HepG2 (cell line): Measurements from ENCODE around the gene KLF12. TPM values are rescaled to one million over a fixed set of nuclear protein-coding genes. Genes with fewer than 3 reads are reported as not detected.

Source experiments
- ATAC-seq: fragments of 200-7000 bp; cut with Tn5 transposase; 3 replicates; pipeline ENCODE4 v1.9.1; 2020; ENCODE audit warnings: mild to moderate bottlenecking, moderate library complexity
- BruUV-seq: library from RNA; stranded (reverse); fragments of 400-500 nt; replicated peaks from 2 replicates; lab custom pipeline; 2021; lab: Mats Ljungman, UMichigan
- CTCF ChIA-PET: fragments of 300-600 bp; formaldehyde crosslinking; extraction: SDS; loops from one replicate; lab custom pipeline; 2021; ENCODE audit warnings: low total read pairs, inconsistent platforms, low intra/inter-chr PET ratio; lab: Yijun Ruan, JAX
- POLR2A ChIA-PET: fragments of 350-600 bp; sonication (Branson Sonifier 250); formaldehyde crosslinking; loops from one replicate; lab custom pipeline; 2020; ENCODE audit warnings: antibody characterized with exemption, inconsistent platforms; lab: Yijun Ruan, JAX
- DNase-seq: peaks from one replicate; pipeline ENCODE4 v3.0.0-alpha.2; 2015; ENCODE audit warnings: low spot score
- FAIRE-seq: peaks from 3 replicates; lab custom pipeline; 2011; peaks lifted over from hg19 to GRCh38; lab: Jason Lieb, UNC
- H2AFZ ChIP-seq: one replicate; pipeline ENCODE4 v1.6.1; 2011; ENCODE audit warnings: low read length, inconsistent platforms
- H3K27ac ChIP-seq: fragments of 300-600 bp; 3 replicates; pipeline ENCODE4 v1.8.0; 2011; ENCODE audit warnings: mixed run types, mild to moderate bottlenecking, mixed read lengths, low read length, inconsistent platforms; ENCODE audit not compliant: insufficient read depth; ENCODE audit errors: extremely low read length
- H3K27me3 ChIP-seq, 2 experiments: fragments of 200-600 bp in 1 of 2; 2 replicates in 1 of 2; 3 replicates in 1 of 2; pipeline versions ENCODE4 v1.6.0 to v1.8.0; 2011; ENCODE audit warnings: low read length in 2 of 2, mild to moderate bottlenecking in 2 of 2, moderate library complexity in 2 of 2, inconsistent platforms in 1 of 2; ENCODE audit not compliant: insufficient read depth in 2 of 2, control insufficient read depth in 1 of 2
- H3K36me3 ChIP-seq, 2 experiments: fragments of 200-600 bp in 1 of 2; replicated peaks in 1 of 2; 2 replicates in 1 of 2; 3 replicates in 1 of 2; pipeline versions ENCODE4 v1.5.1 to v1.8.0; 2011; ENCODE audit warnings: low read length in 2 of 2, inconsistent platforms in 1 of 2; ENCODE audit not compliant: insufficient read depth in 2 of 2, control insufficient read depth in 1 of 2
- H3K4me1 ChIP-seq: 2 replicates; pipeline ENCODE4 v1.5.1; 2012; ENCODE audit warnings: low read length, inconsistent platforms; ENCODE audit not compliant: insufficient read depth
- H3K4me2 ChIP-seq: 2 replicates; pipeline ENCODE4 v1.6.0; 2011; ENCODE audit warnings: low read depth, low read length, inconsistent platforms
- H3K4me3 ChIP-seq, 3 experiments: fragments of 200-600 bp in 1 of 3; sonication (generic), shearing (Covaris generic) in 1 of 3; replicated peaks in 1 of 3; 2 replicates each; pipeline ENCODE4 v1.5.1; 2011 to 2016; ENCODE audit warnings: low read length in 3 of 3, inconsistent platforms in 2 of 3, low read depth in 2 of 3, mild to moderate bottlenecking in 2 of 3, control low read depth in 1 of 3, mixed read lengths in 1 of 3; ENCODE audit not compliant: insufficient read depth in 1 of 3
- H3K79me2 ChIP-seq: one replicate; pipeline ENCODE4 v1.6.1; 2011; ENCODE audit warnings: low read length, inconsistent platforms; ENCODE audit not compliant: insufficient read depth
- H3K9ac ChIP-seq: 2 replicates; pipeline ENCODE4 v1.6.0; 2011; ENCODE audit warnings: mild to moderate bottlenecking, low read depth, low read length, inconsistent platforms; ENCODE audit not compliant: insufficient read depth
- H3K9me3 ChIP-seq: 2 replicates; pipeline ENCODE4 v1.5.1; 2012; ENCODE audit warnings: mild to moderate bottlenecking, low read length
- H4K20me1 ChIP-seq: 2 replicates; pipeline ENCODE4 v1.6.0; 2011; ENCODE audit warnings: inconsistent platforms, mild to moderate bottlenecking, low read length, moderate library complexity; ENCODE audit not compliant: insufficient read depth
- GATA4 ChIP-seq: sonication (generic); IDR thresholded peaks from 2 replicates; pipeline ENCODE4 v1.6.1; 2016; ENCODE audit warnings: antibody characterized with exemption, low read depth, borderline replicate concordance
- HNRNPUL1 ChIP-seq: fragments of 200-400 bp; formaldehyde crosslinking; IDR thresholded peaks from 2 replicates; pipeline ENCODE4 v1.6.1; 2017; ENCODE audit warnings: low read depth, mild to moderate bottlenecking, low read length, moderate library complexity
- MAF1 ChIP-seq: sonication (generic); formaldehyde crosslinking; IDR thresholded peaks from 2 replicates; pipeline ENCODE4 v1.5.0; 2020; ENCODE audit warnings: missing genetic modification reagents, borderline replicate concordance
- MYC ChIP-seq: sonication (generic); formaldehyde crosslinking; IDR thresholded peaks from 2 replicates; pipeline ENCODE4 v1.9.0; 2021; ENCODE audit warnings: missing genetic modification reagents, borderline replicate concordance
- PHB2 ChIP-seq: fragments of 450-650 bp; IDR thresholded peaks from 2 replicates; pipeline ENCODE4 v1.6.1; 2018; ENCODE audit not compliant: partially characterized antibody
- PLRG1 ChIP-seq: fragments of 450-650 bp; conservative IDR thresholded peaks from 2 replicates; pipeline ENCODE4 v1.6.1; 2016
- SETDB1 ChIP-seq: sonication (generic); formaldehyde crosslinking; IDR thresholded peaks from 2 replicates; pipeline ENCODE4 v1.5.1; 2020; ENCODE audit warnings: missing genetic modification reagents, mild to moderate bottlenecking, borderline replicate concordance
- TSC22D2 ChIP-seq: sonication (generic); formaldehyde crosslinking; IDR thresholded peaks from 2 replicates; pipeline ENCODE4 v1.5.1; 2020; ENCODE audit warnings: missing genetic modification reagents, mild to moderate bottlenecking, borderline replicate concordance
- ZFYVE20 ChIP-seq: sonication (generic); formaldehyde crosslinking; IDR thresholded peaks from 2 replicates; pipeline ENCODE4 v1.8.0; 2023; ENCODE audit warnings: low read depth, mild to moderate bottlenecking, moderate library complexity, missing genetic modification reagents, borderline replicate concordance
- ZNF34 ChIP-seq: sonication (generic); formaldehyde crosslinking; IDR thresholded peaks from 2 replicates; pipeline ENCODE4 v1.4.0; 2020; ENCODE audit warnings: mild to moderate bottlenecking, missing genetic modification reagents, borderline replicate concordance
- ZNF605 ChIP-seq: sonication (generic); formaldehyde crosslinking; IDR thresholded peaks from 2 replicates; pipeline ENCODE4 v1.8.0; 2022; ENCODE audit warnings: mild to moderate bottlenecking, missing genetic modification reagents
- ZNF850 ChIP-seq: sonication (generic); formaldehyde crosslinking; conservative IDR thresholded peaks from 2 replicates; pipeline ENCODE4 v1.9.0; 2021; ENCODE audit warnings: mild to moderate bottlenecking, missing genetic modification reagents
- WGBS: methylation state at CpG from one replicate; pipeline ENCODE4 v1.1.6; 2017; ENCODE audit warnings: low lambda C conversion rate; 5-methylcytosine and 5-hydroxymethylcytosine counted together
- in situ Hi-C: cut with HindIII; loops from 2 replicates; pipeline ENCODE4 v1.10.0; 2017; ENCODE audit warnings: low pct_unique_long_range_greater_than_20kb; ENCODE audit not compliant: extremely low pct_ligation_motif_present
- intact Hi-C: fragments of 100-400 bp; cut with micrococcal nuclease; formaldehyde crosslinking; loops from one replicate; pipeline ENCODE4 v1.10.0; 2022; ENCODE audit not compliant: unreplicated experiment
- polyA plus RNA-seq, 8 experiments: library from polyadenylated mRNA; depleted of rRNA in 3 of 8; stranded (reverse) in 7 of 8; unstranded in 1 of 8; fragments of >200 nt; fragmentation: Illumina TruSeq in 4 of 8; extraction: Trizol in 4 of 8; gene quantifications; 2 replicates each; pipeline versions ENCODE4 v1.2.1 to v1.2.3, GENCODE V29; 2011 to 2016; ENCODE audit warnings: low read depth in 4 of 8, missing spikeins in 1 of 8, mixed read lengths in 1 of 8; ENCODE audit not compliant: insufficient read depth in 1 of 8
- total RNA-seq, 5 experiments: library from RNA; depleted of rRNA; stranded (reverse); fragments of >200 nt; fragmentation: Illumina TruSeq; extraction: Trizol; gene quantifications; 2 replicates each; pipeline ENCODE4 v1.2.3, GENCODE V29; 2016; ENCODE audit warnings: low read depth in 1 of 5
- TF ChIP-seq, protein P1 (sequence below), 2 experiments: fragments of 450-650 bp in 1 of 2; sonication (generic) in 1 of 2; formaldehyde crosslinking; IDR thresholded peaks; 2 replicates each; pipeline versions ENCODE4 v1.5.0 to v1.8.0; 2020 to 2022; ENCODE audit warnings: mild to moderate bottlenecking in 1 of 2, missing genetic modification reagents in 1 of 2
- TF ChIP-seq, protein P2 (sequence below): sonication (generic); formaldehyde crosslinking; IDR thresholded peaks from 2 replicates; pipeline ENCODE4 v1.9.0; 2021; ENCODE audit warnings: missing genetic modification reagents, borderline replicate concordance
- TF ChIP-seq, protein P3 (sequence below): sonication (generic); formaldehyde crosslinking; IDR thresholded peaks from 2 replicates; pipeline ENCODE4 v1.9.0; 2021; ENCODE audit warnings: missing genetic modification reagents, mild to moderate bottlenecking, borderline replicate concordance

The KLF12 gene
- total and polyA plus RNA-seq, 2 of the 13 experiments (the other 11 are each of a cell fraction or from before 2014, with no cell fraction given): 0.66 to 1.5 TPM

DNA sequence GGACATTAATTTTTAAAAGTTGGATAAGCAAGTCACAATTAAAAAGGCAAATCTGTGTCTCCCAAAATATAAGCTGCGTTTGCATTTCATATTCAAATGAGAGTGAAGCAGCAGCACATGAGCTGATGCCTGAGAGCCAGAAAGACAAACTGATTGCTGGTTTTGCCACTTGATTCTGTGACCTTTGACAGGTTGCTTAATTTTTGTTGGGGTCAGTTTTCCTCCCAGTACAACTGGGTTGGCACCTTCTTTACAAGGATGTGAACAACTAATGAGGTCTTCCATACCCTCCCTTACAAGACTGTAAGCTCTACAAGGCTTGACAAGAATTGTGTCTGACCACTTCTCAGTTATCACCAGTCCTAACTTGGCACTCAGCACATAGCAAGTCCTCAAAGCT is 8.1 kb upstream of the KLF12 start:
- Histone ChIP-seq H3K79me2 (no peaks in the 10 kb centered on the region), H3K4me1 (no peaks in the 10 kb centered on the region), H3K4me2 (no peak overlapping the region), H3K27me3 (no peaks in the 10 kb centered on the region), H3K27ac (no peak overlapping the region), H2AFZ (no peak overlapping the region), H3K36me3 (no peaks in the 10 kb centered on the region), H3K9ac (no peak overlapping the region), H3K4me3 (no peak overlapping the region), H4K20me1 (no peaks in the 10 kb centered on the region), H3K9me3 (no peaks in the 10 kb centered on the region)
- POLR2A ChIA-PET: no interaction called here
- intact Hi-C loops: no loop called here
- no TSS peak for BruUV-seq
- TF ChIP-seq ZNF605 (CRISPR knock-in tag) (no peak), ZFYVE20 (no peak), PLRG1 (no peak), MYC (CRISPR knock-in tag) (no peak)
- TF ChIP-seq, protein P1, sequence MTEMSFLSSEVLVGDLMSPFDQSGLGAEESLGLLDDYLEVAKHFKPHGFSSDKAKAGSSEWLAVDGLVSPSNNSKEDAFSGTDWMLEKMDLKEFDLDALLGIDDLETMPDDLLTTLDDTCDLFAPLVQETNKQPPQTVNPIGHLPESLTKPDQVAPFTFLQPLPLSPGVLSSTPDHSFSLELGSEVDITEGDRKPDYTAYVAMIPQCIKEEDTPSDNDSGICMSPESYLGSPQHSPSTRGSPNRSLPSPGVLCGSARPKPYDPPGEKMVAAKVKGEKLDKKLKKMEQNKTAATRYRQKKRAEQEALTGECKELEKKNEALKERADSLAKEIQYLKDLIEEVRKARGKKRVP (CRISPR knock-in tag; IDR thresholded peaks at IDR 0.05): no peak
- CTCF ChIA-PET: no interaction called here
- FAIRE-seq: no peak
- in situ Hi-C loops: no loop called here
- no peak for ATAC-seq
- WGBS: 0% methylated on average over 1 of the region's 1 CpG
- no peak for DNase-seq

DNA sequence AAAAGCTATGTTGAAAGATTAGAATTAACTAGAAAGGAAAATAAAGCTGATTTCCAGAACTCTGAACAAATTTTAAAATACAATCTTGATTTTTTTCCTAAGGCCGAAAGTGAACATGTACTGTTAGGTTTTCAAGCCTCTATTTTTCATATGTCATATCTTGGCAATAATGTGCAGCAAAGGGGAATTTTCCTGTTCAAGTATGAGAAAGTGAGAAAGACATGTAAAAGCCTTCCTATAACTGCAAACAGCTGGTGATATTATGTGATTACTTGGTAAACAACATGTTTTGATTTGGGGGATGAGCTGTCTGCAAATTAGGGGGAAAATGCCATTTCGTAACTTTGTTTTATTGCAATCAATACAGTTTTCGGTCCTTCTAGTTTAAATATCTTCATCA is 4.0 kb upstream of the KLF12 start:
- H4K20me1 ChIP-seq: no peaks in the 10 kb centered on the region
- ATAC-seq: no peak
- CTCF ChIA-PET: no interaction called here
- H2AFZ ChIP-seq: no peak overlapping the region
- intact Hi-C loops (loop anchor here (10.0 kb wide), 1 partner anchor 303 kb away; no protein-coding TSS in a partner anchor), in situ Hi-C loops (no loop called here)
- no peaks in the 10 kb centered on the region for H3K79me2 ChIP-seq
- no peak overlapping the region for H3K4me3 ChIP-seq
- POLR2A ChIA-PET: no interaction called here
- no peak overlapping the region for H3K4me2 ChIP-seq
- H3K9ac ChIP-seq: no peak overlapping the region
- no TSS peak for BruUV-seq
- 72% methylated on average over 3 of the region's 3 CpGs for WGBS
- H3K27me3 ChIP-seq: peaks cover 0 to 21% of the 10 kb centered on the region in 2 experiments; a peak in 1 of 5 replicates
- H3K36me3 ChIP-seq: no peaks in the 10 kb centered on the region
- H3K4me1 ChIP-seq: peaks cover 12% of the 10 kb centered on the region
- H3K9me3 ChIP-seq: no peaks in the 10 kb centered on the region
- DNase-seq: no peak
- H3K27ac ChIP-seq: no peak overlapping the region
- no peak for FAIRE-seq
- TF ChIP-seq PHB2: no peak
- TF ChIP-seq SETDB1 (CRISPR knock-in tag): no peak
- TF ChIP-seq, protein P2, sequence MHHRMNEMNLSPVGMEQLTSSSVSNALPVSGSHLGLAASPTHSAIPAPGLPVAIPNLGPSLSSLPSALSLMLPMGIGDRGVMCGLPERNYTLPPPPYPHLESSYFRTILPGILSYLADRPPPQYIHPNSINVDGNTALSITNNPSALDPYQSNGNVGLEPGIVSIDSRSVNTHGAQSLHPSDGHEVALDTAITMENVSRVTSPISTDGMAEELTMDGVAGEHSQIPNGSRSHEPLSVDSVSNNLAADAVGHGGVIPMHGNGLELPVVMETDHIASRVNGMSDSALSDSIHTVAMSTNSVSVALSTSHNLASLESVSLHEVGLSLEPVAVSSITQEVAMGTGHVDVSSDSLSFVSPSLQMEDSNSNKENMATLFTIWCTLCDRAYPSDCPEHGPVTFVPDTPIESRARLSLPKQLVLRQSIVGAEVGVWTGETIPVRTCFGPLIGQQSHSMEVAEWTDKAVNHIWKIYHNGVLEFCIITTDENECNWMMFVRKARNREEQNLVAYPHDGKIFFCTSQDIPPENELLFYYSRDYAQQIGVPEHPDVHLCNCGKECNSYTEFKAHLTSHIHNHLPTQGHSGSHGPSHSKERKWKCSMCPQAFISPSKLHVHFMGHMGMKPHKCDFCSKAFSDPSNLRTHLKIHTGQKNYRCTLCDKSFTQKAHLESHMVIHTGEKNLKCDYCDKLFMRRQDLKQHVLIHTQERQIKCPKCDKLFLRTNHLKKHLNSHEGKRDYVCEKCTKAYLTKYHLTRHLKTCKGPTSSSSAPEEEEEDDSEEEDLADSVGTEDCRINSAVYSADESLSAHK: no peak
- TF ChIP-seq TSC22D2: no peak
- TF ChIP-seq ZNF850 (CRISPR knock-in tag): no peak
- no peak for TF ChIP-seq MAF1 (CRISPR knock-in tag)
- no peak for TF ChIP-seq HNRNPUL1
- TF ChIP-seq, protein P3, sequence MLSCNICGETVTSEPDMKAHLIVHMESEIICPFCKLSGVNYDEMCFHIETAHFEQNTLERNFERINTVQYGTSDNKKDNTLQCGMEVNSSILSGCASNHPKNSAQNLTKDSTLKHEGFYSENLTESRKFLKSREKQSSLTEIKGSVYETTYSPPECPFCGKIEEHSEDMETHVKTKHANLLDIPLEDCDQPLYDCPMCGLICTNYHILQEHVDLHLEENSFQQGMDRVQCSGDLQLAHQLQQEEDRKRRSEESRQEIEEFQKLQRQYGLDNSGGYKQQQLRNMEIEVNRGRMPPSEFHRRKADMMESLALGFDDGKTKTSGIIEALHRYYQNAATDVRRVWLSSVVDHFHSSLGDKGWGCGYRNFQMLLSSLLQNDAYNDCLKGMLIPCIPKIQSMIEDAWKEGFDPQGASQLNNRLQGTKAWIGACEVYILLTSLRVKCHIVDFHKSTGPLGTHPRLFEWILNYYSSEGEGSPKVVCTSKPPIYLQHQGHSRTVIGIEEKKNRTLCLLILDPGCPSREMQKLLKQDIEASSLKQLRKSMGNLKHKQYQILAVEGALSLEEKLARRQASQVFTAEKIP: no peak
- no peak for TF ChIP-seq ZNF34 (CRISPR knock-in tag)
- TF ChIP-seq GATA4: no peak
